ENCODE results near the gene CALR3.

The CALR3 gene

DNA sequence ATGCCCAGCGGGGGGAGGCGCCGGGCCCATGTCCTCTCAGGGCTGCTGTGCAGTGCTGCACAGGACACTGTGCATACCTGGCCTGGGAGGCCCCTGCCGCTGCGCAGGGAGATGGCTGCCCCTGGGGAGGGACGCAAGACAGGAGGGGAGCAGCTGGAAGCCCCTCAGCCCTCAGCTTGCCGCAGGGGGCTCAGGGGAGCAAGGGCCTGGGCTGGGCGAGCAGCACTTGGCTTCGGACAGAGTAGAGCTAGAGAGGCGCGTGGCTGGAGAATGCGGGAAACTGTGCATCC lies 35.4 kb upstream of the CALR3 start:
- Histone ChIP-seq H3K9me3 (ENCODE audit: control insufficient read depth, low read length) (no peaks in the 10 kb centered on the region), H3K9ac (ENCODE audit: low read length) (no peak overlapping the region), H3K4me3 (ENCODE audit: low read length) (no peak overlapping the region), H3K36me3 (ENCODE audit: control insufficient read depth, insufficient read depth, low read length) (peaks cover 26% of the 10 kb centered on the region), H3K27me3 (ENCODE audit: control insufficient read depth, insufficient read depth, low read length) (no peaks in the 10 kb centered on the region), H3K4me1 (ENCODE audit: control insufficient read depth, insufficient read depth, low read length) (no peaks in the 10 kb centered on the region)

DNA sequence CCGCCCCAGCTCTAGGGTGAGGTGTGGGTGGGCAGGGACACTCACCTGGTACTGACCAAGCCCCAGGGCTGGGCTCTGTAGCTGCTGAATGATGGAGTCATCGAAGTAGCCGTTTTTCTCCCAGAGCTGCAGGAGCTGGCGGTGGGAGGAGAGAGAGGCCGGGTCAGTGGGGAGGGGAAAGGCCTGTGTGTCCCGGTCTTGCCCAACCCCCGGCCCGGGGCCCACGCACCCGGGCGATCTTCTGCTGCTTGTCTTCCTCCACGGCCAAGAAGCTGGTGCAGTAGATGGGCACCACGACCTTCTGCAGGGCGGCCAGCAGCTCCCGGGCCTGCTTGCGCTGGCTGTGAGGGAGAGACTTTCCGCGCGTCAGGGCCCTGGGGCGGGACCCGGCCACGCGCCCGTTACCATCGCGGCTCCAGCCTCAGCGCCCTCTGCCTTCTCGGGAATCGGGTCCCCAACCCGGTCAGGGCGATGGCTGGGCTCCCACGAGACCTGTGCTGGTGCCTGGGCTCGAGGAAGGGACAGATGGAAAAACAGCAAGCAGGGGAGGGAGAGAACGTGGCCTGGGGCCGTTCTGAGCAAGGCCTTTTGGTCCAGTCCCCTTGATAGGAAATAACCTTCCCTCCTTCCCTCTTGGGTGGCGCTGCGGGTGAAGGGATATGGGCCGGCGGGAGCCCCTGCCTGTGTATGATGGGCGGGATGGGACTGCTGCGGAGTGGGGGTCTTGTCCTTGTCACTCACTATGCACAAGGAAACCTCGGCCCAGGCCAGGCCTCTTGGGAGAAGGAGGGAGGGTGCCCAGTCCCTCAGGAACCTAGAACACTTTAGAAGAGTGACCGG lies 34.8 kb upstream of the CALR3 start:
- Histone ChIP-seq H3K9me3 (ENCODE audit: control insufficient read depth, low read length) (no peaks in the 10 kb centered on the region), H3K27me3 (ENCODE audit: control insufficient read depth, insufficient read depth, low read length) (no peaks in the 10 kb centered on the region), H3K36me3 (ENCODE audit: control insufficient read depth, insufficient read depth, low read length) (peaks cover 26% of the 10 kb centered on the region), H3K4me3 (ENCODE audit: low read length) (no peak overlapping the region), H3K4me1 (ENCODE audit: control insufficient read depth, insufficient read depth, low read length) (no peaks in the 10 kb centered on the region), H3K9ac (ENCODE audit: low read length) (no peak overlapping the region)

DNA sequence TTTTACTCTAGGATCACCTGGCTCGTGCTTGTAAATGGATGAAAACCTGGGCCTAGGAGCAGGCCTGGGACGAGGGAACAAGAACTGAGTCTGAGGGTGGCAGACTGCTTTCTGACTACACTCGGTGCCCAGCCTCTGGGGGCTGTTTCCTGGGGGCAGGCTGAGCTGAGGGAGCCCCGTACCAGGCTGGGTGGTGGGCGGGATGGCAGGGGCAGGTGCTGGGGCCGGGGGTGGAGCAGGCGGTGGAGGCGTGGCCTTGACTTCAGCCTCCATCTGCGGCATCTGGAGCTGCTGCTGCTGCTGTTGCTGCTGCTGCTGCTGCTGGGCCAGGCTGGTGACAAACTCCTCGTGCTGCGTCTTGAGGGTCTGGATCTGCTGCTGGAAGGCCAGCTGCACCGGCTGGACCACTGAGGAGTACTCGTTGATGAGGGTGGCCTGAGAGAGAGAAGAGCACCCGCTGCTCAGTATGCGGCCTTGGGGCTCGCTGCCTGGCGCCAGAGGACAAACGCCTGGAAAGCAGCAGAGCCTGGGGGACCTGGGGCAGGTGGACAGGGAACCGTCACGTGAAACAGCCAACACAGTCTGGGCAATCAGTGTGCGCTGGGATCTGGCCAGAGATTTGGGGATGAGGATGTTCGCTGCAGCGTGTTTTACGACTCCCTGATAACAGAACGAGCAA lies 33.6 kb upstream of the CALR3 start:
- H3K9ac ChIP-seq (ENCODE audit: low read length): no peak overlapping the region
- H3K4me1 ChIP-seq (ENCODE audit: control insufficient read depth, insufficient read depth, low read length): no peaks in the 10 kb centered on the region
- H3K4me3 ChIP-seq (ENCODE audit: low read length): no peak overlapping the region
- H3K9me3 ChIP-seq (ENCODE audit: control insufficient read depth, low read length): no peaks in the 10 kb centered on the region
- H3K27me3 ChIP-seq (ENCODE audit: control insufficient read depth, insufficient read depth, low read length): no peaks in the 10 kb centered on the region
- peaks cover 26% of the 10 kb centered on the region for H3K36me3 ChIP-seq (ENCODE audit: control insufficient read depth, insufficient read depth, low read length)

DNA sequence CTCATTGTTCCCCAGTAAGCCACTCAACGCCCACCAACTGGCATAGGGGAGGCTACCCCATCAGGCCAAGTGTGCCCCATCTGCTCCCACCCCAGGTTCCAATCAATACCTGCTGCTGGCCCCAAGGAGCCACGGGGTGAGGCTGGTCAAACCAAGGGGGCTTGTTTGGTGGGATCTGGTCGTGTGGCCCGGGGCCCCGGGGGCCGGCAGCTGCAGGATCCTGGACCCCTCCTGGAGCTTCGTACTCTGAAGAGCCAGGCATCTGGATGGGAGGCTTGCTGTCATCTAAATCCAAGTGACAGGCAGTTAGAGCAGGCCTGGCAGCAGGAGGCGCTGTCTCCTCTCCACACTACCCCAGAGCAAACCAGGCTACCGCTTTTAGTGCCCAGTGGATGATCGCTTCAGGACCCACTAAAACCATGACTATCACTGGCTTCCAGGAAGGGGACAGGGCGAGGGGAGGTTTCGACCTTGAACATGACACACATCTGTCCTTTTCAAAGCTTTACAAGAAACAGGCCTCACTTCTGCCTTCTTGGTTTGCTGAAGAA lies 32.1 kb upstream of the CALR3 start:
- H3K4me1 ChIP-seq (ENCODE audit: control insufficient read depth, insufficient read depth, low read length): no peaks in the 10 kb centered on the region
- no peaks in the 10 kb centered on the region for H3K9me3 ChIP-seq (ENCODE audit: control insufficient read depth, low read length)

DNA sequence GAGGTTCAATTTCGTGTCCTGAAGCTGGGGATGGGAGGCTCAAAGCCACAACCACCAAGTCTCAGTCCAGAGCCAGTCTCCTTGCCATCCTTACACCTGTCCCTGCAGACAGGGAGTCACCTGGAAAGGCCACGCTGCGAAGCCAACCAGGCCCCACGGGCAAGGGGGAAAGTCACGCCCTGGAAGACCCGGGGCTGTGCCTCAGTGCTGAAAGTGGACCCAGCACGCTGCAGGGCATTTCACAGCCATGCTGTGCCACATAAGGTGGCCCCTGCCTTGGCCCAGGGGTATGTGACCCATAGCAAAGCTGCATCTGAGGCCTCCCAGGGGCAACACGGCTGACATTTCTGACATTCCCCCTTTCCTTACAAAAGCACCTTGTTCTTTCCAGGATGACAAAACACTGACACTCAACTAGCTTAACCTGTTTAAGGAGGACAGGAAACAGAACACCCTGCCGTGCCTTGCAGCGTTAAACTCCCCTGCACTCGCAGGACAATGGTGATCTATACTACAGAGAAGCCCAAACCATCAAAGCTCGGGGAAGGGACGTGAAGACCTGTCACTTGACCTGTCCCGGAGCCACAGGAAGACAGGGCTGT lies 31.5 kb upstream of the CALR3 start:
- Histone ChIP-seq H3K4me3 (ENCODE audit: low read length) (no peak overlapping the region), H3K4me1 (ENCODE audit: control insufficient read depth, insufficient read depth, low read length) (no peaks in the 10 kb centered on the region), H3K9ac (ENCODE audit: low read length) (no peak overlapping the region), H3K9me3 (ENCODE audit: control insufficient read depth, low read length) (no peaks in the 10 kb centered on the region), H3K27me3 (ENCODE audit: control insufficient read depth, insufficient read depth, low read length) (no peaks in the 10 kb centered on the region), H3K36me3 (ENCODE audit: control insufficient read depth, insufficient read depth, low read length) (peaks cover 38% of the 10 kb centered on the region)

More for the DNA sequence above, 32.1 kb upstream of the CALR3 start:
- Histone ChIP-seq H3K4me3 (ENCODE audit: low read length) (no peak overlapping the region), H3K36me3 (ENCODE audit: control insufficient read depth, insufficient read depth, low read length) (peaks cover 35% of the 10 kb centered on the region), H3K27me3 (ENCODE audit: control insufficient read depth, insufficient read depth, low read length) (no peaks in the 10 kb centered on the region), H3K9ac (ENCODE audit: low read length) (no peak overlapping the region)

DNA sequence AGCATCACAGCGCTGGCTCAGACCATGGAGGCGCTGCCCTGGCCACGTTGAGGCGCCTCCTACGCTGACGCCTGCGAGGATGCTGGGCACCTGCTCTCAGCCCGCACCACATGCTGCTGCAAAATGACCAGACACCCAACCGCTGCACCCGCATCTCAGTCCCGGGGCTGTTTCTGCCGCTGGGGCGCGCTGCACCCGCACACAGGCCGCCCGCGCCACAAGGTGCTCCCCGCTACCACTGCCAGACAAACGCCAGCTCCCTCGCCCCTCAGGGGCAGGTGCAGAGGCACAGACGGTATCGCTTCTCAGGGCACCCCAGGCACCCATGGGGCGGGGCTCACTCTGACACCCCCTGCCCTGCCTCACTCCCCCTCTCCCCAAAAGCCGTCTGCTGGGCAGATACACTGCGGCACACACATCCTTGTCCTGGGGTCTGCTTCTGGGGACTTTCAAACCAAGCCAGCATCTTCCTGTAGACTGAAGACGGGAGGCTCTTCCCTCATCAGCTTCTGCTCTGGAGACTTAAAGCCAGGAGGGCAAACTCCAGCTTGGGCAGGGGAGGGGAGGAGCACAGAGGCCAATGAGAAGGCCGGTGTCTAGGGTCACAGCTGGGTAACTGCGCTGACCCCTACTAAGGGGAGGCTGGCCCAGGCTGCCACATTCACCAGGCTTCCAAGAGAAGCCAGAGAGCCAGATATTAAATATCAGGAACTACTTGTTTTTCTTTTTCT lies 29.9 kb upstream of the CALR3 start:
- H3K36me3 ChIP-seq (ENCODE audit: control insufficient read depth, insufficient read depth, low read length): peaks cover 39% of the 10 kb centered on the region
- no peaks in the 10 kb centered on the region for H3K9me3 ChIP-seq (ENCODE audit: control insufficient read depth, low read length)
- H3K27me3 ChIP-seq (ENCODE audit: control insufficient read depth, insufficient read depth, low read length): no peaks in the 10 kb centered on the region
- H3K4me3 ChIP-seq (ENCODE audit: low read length): no peak overlapping the region
- no peak overlapping the region for H3K9ac ChIP-seq (ENCODE audit: low read length)
- H3K4me1 ChIP-seq (ENCODE audit: control insufficient read depth, insufficient read depth, low read length): no peaks in the 10 kb centered on the region

DNA sequence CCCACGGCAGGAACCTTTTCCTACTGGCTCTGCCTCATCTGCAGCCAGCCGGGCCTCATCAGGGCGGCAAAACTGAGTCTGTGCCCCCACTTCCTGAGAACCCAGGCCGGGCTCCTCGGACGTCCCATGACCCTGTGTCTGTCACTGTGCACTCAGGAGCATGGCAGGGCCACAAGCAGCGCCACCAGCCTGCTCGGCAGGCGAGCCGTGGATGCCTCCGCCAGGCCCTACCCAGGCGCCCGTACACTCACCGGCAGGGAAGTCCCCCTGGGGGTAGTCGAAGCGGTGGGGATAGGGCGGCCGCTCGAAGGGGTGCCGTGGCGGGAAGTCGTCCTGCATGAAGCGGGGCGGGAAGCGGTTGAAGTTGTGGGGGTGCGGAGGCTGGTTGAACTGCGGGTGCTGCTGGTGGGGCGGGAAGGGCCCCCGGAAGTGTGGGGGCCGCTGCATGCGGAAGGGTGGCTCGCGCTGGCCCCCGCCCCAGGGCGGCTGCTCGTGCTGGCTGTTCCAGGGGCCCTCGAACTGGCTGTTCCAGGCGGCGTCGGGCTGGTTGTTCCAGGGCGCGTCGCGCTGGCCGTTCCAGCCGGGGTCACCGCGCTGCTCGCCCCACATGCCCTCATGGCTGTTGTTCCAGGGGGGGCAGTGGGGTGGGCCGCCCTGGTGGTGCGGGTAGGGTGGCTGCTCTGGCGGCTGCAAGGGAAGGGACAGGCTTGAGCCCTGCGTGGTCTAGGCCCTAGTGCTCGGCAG lies 29.2 kb upstream of the CALR3 start:
- H3K4me3 ChIP-seq (ENCODE audit: low read length): no peak overlapping the region
- no peaks in the 10 kb centered on the region for H3K9me3 ChIP-seq (ENCODE audit: control insufficient read depth, low read length)
- no peak overlapping the region for H3K9ac ChIP-seq (ENCODE audit: low read length)
- H3K36me3 ChIP-seq (ENCODE audit: control insufficient read depth, insufficient read depth, low read length): peaks cover 37% of the 10 kb centered on the region
- H3K27me3 ChIP-seq (ENCODE audit: control insufficient read depth, insufficient read depth, low read length): no peaks in the 10 kb centered on the region
- H3K4me1 ChIP-seq (ENCODE audit: control insufficient read depth, insufficient read depth, low read length): no peaks in the 10 kb centered on the region

DNA sequence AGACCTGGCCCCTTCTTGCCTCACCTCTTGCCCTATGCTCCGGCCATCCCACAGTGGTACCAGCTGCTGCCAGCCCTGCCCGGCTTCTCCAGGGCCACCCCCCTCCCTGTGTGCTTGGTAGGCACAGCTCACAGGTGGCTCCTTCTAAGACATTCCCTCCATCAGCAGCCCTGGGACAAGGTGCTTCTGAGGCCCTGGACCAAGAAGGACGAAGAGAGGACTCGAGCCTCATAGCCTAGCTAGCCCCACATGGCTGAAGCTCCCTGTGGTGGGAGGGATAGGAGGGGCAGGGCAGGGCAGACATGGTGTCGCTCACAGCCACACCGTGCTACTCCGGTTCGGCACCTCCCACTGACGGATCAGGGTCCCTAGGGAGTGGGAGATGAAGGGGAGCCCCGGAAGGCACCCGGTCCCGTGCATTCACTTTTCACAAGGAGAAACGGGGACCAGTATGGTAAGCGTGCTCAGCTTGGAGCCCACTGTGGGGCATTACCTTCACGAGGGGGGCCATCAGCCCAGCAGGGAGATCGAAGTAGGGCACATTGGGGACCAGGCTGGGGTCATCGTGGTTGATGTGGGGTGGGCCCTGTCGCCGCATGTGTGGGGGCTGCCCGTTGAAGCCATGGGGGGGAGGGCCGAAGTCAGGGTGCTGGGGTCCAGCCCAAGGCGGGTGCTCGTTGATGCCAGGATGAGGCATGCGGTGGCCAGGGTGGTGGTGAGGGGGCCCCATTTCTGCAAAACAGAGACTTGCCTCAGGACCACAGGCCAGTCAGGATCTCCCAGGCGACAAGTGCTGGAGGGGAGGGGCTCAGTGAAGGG lies 26.8 kb upstream of the CALR3 start:
- no peaks in the 10 kb centered on the region for H3K4me1 ChIP-seq (ENCODE audit: control insufficient read depth, insufficient read depth, low read length)
- peaks cover 28% of the 10 kb centered on the region for H3K36me3 ChIP-seq (ENCODE audit: control insufficient read depth, insufficient read depth, low read length)
- H3K4me3 ChIP-seq (ENCODE audit: low read length): no peak overlapping the region
- no peaks in the 10 kb centered on the region for H3K9me3 ChIP-seq (ENCODE audit: control insufficient read depth, low read length)
- no peak overlapping the region for H3K9ac ChIP-seq (ENCODE audit: low read length)
- no peaks in the 10 kb centered on the region for H3K27me3 ChIP-seq (ENCODE audit: control insufficient read depth, insufficient read depth, low read length)

DNA sequence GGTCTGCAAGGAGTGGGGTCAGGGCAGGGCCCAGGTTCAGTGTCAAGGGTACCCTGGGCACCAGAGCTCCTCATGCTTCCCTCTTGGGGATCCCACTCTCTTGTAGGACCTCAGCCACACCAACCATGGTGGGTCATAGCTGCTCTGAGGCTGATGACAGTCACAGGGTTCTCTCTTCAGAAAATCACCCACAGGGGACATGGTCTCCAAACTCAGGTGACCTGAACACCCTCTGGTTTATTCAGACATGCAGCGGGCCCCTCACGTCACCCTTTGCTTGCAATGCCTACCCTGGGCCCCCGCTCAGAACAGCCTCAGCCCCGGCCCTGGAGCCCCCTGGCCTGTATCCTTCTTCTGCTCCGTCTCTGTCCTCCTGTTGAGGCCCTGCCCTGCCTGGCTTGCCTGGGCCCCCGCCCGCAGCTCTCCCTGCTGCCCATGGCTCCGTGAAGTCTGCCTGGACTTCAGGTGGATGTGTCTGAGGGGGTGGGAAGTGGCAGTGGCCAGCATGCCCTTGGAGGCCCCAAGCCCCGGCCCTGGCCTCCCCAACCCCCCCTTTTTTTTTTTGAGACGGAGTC lies 25.8 kb upstream of the CALR3 start:
- no peaks in the 10 kb centered on the region for H3K27me3 ChIP-seq (ENCODE audit: control insufficient read depth, insufficient read depth, low read length)
- H3K9ac ChIP-seq (ENCODE audit: low read length): no peak overlapping the region
- H3K4me3 ChIP-seq (ENCODE audit: low read length): no peak overlapping the region
- H3K4me1 ChIP-seq (ENCODE audit: control insufficient read depth, insufficient read depth, low read length): no peaks in the 10 kb centered on the region
- no peaks in the 10 kb centered on the region for H3K9me3 ChIP-seq (ENCODE audit: control insufficient read depth, low read length)
- H3K36me3 ChIP-seq (ENCODE audit: control insufficient read depth, insufficient read depth, low read length): peaks cover 25% of the 10 kb centered on the region

DNA sequence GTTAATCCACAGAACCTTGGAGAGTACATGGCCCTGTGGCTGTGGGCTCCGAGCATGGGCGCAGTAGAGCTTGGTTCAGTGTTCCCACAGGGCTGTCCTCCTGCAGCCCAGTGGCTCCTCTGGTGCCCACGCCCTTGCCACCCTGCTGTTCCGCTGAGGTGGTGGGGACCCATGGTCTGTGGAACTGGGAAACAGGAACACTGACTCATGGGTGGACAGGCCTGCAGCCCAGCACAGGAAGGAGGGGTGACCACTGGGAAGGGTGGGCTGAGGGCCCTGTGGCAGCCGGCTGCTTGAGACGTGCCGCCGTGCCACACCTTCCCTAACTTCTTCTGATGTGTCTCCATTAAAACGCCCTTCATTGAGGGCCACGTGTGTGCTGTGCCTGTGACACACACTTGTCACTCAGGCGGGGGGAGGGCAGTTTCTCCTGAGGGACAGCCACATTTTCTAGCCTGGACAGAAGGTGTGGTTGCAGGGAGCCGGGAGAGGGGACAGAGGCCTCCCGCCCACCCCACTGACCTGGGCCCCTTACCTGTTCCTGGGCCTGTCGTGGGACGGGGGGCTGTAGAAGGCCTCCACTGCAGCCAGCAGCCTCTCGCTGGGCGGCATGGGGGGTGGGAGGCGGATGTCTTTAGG lies 25.1 kb upstream of the CALR3 start:
- H3K27me3 ChIP-seq (ENCODE audit: control insufficient read depth, insufficient read depth, low read length): no peaks in the 10 kb centered on the region
- no peaks in the 10 kb centered on the region for H3K9me3 ChIP-seq (ENCODE audit: control insufficient read depth, low read length)
- H3K4me1 ChIP-seq (ENCODE audit: control insufficient read depth, insufficient read depth, low read length): no peaks in the 10 kb centered on the region
- H3K9ac ChIP-seq (ENCODE audit: low read length): no peak overlapping the region
- H3K36me3 ChIP-seq (ENCODE audit: control insufficient read depth, insufficient read depth, low read length): peaks cover 25% of the 10 kb centered on the region
- no peak overlapping the region for H3K4me3 ChIP-seq (ENCODE audit: low read length)

Measured in mucosa of stomach (tissue), 1 donor.